Bronchial epithelial cell (primary cell): Measurements from ENCODE around the gene CEP170. TPM values are rescaled to one million over a fixed set of nuclear protein-coding genes. Genes with fewer than 3 reads are reported as not detected.

Experiments used
- DNase-seq: peaks from one replicate; pipeline ENCODE4 v3.0.0-alpha.2; 2010; ENCODE audit warnings: low read depth
- FAIRE-seq: peaks from 2 replicates; lab custom pipeline; 2011; peaks lifted over from hg19 to GRCh38; lab: Jason Lieb, UNC
- H3K27me3 ChIP-seq: 2 replicates; pipeline ENCODE4 v1.5.1; 2011; ENCODE audit warnings: low read length; ENCODE audit not compliant: control insufficient read depth, insufficient read depth
- H3K36me3 ChIP-seq: 2 replicates; pipeline ENCODE4 v1.5.1; 2011; ENCODE audit warnings: low read length; ENCODE audit not compliant: control insufficient read depth, insufficient read depth
- H3K4me3 ChIP-seq: 2 replicates; pipeline ENCODE4 v1.5.1; 2011; ENCODE audit warnings: mild to moderate bottlenecking, low read depth, low read length, control low read depth
- CTCF ChIP-seq: IDR thresholded peaks from 2 replicates; pipeline ENCODE4 v1.5.1; 2011; ENCODE audit warnings: mild to moderate bottlenecking, moderate library complexity, low read length, control low read depth, inconsistent platforms; ENCODE audit not compliant: insufficient read depth, severe bottlenecking
- total RNA-seq: library from RNA; depleted of rRNA; stranded (reverse); fragments of >200 nt; gene quantifications from 2 replicates; pipeline ENCODE4 v1.2.1, GENCODE V29; 2014

CEP170 gene
- total RNA-seq, 1 donor from 2014 or later = 21.6 TPM

- H3K36me3 ChIP-seq = no peaks in the 10 kb centered on the region
- no peak overlapping the region for H3K4me3 ChIP-seq
- FAIRE-seq (no peak), DNase-seq (no peak)
- no peaks in the 10 kb centered on the region for H3K27me3 ChIP-seq
- no peak for TF ChIP-seq CTCF
These were observed 12.4 kb upstream of the CEP170 start for GRCh38 chr1:243267471-243267880.

GRCh38 chr1:243266231-243266630, 11.2 kb upstream of the CEP170 start:
- Histone ChIP-seq H3K4me3 (no peak overlapping the region), H3K27me3 (no peaks in the 10 kb centered on the region), H3K36me3 (no peaks in the 10 kb centered on the region)
- no peak for TF ChIP-seq CTCF
- FAIRE-seq = no peak
- no peak for DNase-seq

GRCh38 chr1:243264717-243265116, 9.6 kb upstream of the CEP170 start:
- DNase-seq (peak; percentile 80), FAIRE-seq (no peak)
- no peaks in the 10 kb centered on the region for H3K36me3 ChIP-seq
- no peaks in the 10 kb centered on the region for H3K27me3 ChIP-seq
- no peak for TF ChIP-seq CTCF
- H3K4me3 ChIP-seq = no peak overlapping the region

- Histone ChIP-seq H3K4me3 (no peak overlapping the region), H3K27me3 (no peaks in the 10 kb centered on the region), H3K36me3 (no peaks in the 10 kb centered on the region)
- no peak for TF ChIP-seq CTCF
- no peak for FAIRE-seq
- DNase-seq = no peak
These were observed 6.3 kb upstream of the CEP170 start for GRCh38 chr1:243261390-243261789.

GRCh38 chr1:243260221-243260880, 5.3 kb upstream of the CEP170 start:
- peak; percentile 59 for DNase-seq
- H3K36me3 ChIP-seq = no peaks in the 10 kb centered on the region
- FAIRE-seq = no peak
- no peak for TF ChIP-seq CTCF
- H3K27me3 ChIP-seq = no peaks in the 10 kb centered on the region
- H3K4me3 ChIP-seq = no peak overlapping the region

GRCh38 chr1:243258731-243259130, 3.6 kb upstream of the CEP170 start:
- Histone ChIP-seq H3K27me3 (no peaks in the 10 kb centered on the region), H3K36me3 (no peaks in the 10 kb centered on the region), H3K4me3 (no peak overlapping the region)
- no peak for DNase-seq
- FAIRE-seq = no peak
- TF ChIP-seq CTCF = no peak
